ENCODE measurements around the gene MEGF11. TPM values are rescaled to one million over a fixed set of nuclear protein-coding genes. Genes with fewer than 3 reads are reported as not detected.
A peak's percentile ranks its signal among the peaks of the same experiment; 100 is the strongest.

Gene MEGF11
- total RNA-seq, 1 experiment from 2014 or later, result 1.2 TPM

DNA sequence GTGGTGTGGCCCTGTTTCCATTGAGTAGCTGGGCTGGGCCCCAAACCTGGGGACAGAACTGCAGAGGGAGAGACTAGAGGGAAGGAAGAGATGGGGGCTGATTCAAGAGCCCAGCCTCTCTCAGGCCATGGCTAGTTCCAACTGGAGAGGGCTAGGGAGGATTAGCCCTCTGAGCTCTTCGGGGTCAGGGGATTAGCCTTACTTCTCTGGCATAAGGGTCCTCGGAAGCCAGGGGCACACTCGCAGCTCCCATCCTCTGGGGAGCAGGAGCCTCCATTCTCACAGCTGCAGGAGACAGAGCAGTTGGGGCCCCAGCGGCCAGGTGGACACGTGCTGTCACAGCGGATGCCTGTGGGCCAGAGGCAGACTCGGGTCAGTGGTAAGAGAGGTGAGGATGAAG lies 330.9 kb downstream of the MEGF11 start:
- H3K79me1 ChIP-seq (ENCODE audit: insufficient read depth, low read depth, low read length, poor library complexity, severe bottlenecking), result no peaks in the 10 kb centered on the region
- H4K8ac ChIP-seq (replicated peaks; ENCODE audit: insufficient read length, low read depth, low read length), result no peak overlapping the region
- H3K18ac ChIP-seq (ENCODE audit: insufficient read length, low read depth, low read length), result no peak overlapping the region
- H3K56ac ChIP-seq (ENCODE audit: insufficient read length, low read depth, low read length), result no peak overlapping the region
- no peak overlapping the region for H3K9ac ChIP-seq (ENCODE audit: extremely low read depth, insufficient read length, low read length)
- H4K91ac ChIP-seq (ENCODE audit: insufficient read length, low read depth, low read length), result no peak overlapping the region
- H2BK12ac ChIP-seq (ENCODE audit: insufficient read length, low read depth, low read length), result no peak overlapping the region
- no peak overlapping the region for H4K5ac ChIP-seq (ENCODE audit: insufficient read length, low read depth, low read length)
- H3K9me3 ChIP-seq (ENCODE audit: control insufficient read depth, low read depth, low read length), result no peaks in the 10 kb centered on the region
- H3K4me1 ChIP-seq (ENCODE audit: insufficient read depth, low read length), result peaks cover 2% of the 10 kb centered on the region; the same call in 1 of the 2 replicates
- H2BK120ac ChIP-seq (ENCODE audit: low read depth, low read length, poor library complexity, severe bottlenecking), result no peak overlapping the region
- DNase-seq, result no peak
- H4K20me1 ChIP-seq (ENCODE audit: control insufficient read depth, insufficient read depth, insufficient read length), result no peaks in the 10 kb centered on the region
- H3K79me2 ChIP-seq (ENCODE audit: insufficient read depth, low read length), result no peaks in the 10 kb centered on the region
- no peaks in the 10 kb centered on the region for H3K27me3 ChIP-seq (ENCODE audit: insufficient read depth, low read length)
- Mint-ChIP-seq H3K4me3 (no peak overlapping the region), H3K36me3 (ENCODE audit: insufficient read depth in 1 of 3, low read depth in 3 of 3) (no peaks in the 10 kb centered on the region), H3K27ac (peak overlapping the region in 2 of 3 experiments; percentile 27 to 54; a peak in 3 of 7 replicates), H3K27me3 (ENCODE audit: low read depth) (no peaks in the 10 kb centered on the region), H3K4me1 (peaks cover 25 to 34% of the 10 kb centered on the region in 2 experiments), H3K9me3 (no peaks in the 10 kb centered on the region)
- TF ChIP-seq, protein P1, sequence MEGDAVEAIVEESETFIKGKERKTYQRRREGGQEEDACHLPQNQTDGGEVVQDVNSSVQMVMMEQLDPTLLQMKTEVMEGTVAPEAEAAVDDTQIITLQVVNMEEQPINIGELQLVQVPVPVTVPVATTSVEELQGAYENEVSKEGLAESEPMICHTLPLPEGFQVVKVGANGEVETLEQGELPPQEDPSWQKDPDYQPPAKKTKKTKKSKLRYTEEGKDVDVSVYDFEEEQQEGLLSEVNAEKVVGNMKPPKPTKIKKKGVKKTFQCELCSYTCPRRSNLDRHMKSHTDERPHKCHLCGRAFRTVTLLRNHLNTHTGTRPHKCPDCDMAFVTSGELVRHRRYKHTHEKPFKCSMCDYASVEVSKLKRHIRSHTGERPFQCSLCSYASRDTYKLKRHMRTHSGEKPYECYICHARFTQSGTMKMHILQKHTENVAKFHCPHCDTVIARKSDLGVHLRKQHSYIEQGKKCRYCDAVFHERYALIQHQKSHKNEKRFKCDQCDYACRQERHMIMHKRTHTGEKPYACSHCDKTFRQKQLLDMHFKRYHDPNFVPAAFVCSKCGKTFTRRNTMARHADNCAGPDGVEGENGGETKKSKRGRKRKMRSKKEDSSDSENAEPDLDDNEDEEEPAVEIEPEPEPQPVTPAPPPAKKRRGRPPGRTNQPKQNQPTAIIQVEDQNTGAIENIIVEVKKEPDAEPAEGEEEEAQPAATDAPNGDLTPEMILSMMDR (conservative IDR thresholded peaks at IDR 0.05), result no peak
- no peak overlapping the region for H3K14ac ChIP-seq (ENCODE audit: insufficient read depth, low read length)
- H3K27ac ChIP-seq (ENCODE audit: insufficient read length, low read depth, low read length), result no peak overlapping the region
- no peak overlapping the region for H2BK5ac ChIP-seq (ENCODE audit: insufficient read length, low read length)
- WGBS (ENCODE audit: extremely low coverage, insufficient read length, low lambda C conversion rate), result no CpG with 5 or more reads among the region's 7 CpGs
- H3K4me2 ChIP-seq (ENCODE audit: insufficient read depth, insufficient read length, low read length), result no peak overlapping the region
- H3K4ac ChIP-seq (ENCODE audit: low read depth, low read length), result no peak overlapping the region
- no peak overlapping the region for H2BK20ac ChIP-seq (ENCODE audit: low read depth, low read length, poor library complexity, severe bottlenecking)
- no peaks in the 10 kb centered on the region for H3K23me2 ChIP-seq (ENCODE audit: insufficient read length, low read depth, low read length, poor library complexity, severe bottlenecking)
- H2AK5ac ChIP-seq (ENCODE audit: insufficient read length, low read length), result no peak overlapping the region
- H2BK15ac ChIP-seq (ENCODE audit: low read depth, low read length), result no peak overlapping the region
- no peak overlapping the region for H3T11ph ChIP-seq (ENCODE audit: low read length)
- no peak overlapping the region for H3K23ac ChIP-seq (ENCODE audit: insufficient read length, low read depth, low read length)
- no peak overlapping the region for H2AFZ ChIP-seq (ENCODE audit: low read length)
